GDM1 (cell line): ENCODE results near the gene PHF12.

ENCODE experiments used
- DNase-seq: peaks from one replicate; lab custom pipeline; 2025; lab: John Stamatoyannopoulos, UW

The PHF12 gene

DNA sequence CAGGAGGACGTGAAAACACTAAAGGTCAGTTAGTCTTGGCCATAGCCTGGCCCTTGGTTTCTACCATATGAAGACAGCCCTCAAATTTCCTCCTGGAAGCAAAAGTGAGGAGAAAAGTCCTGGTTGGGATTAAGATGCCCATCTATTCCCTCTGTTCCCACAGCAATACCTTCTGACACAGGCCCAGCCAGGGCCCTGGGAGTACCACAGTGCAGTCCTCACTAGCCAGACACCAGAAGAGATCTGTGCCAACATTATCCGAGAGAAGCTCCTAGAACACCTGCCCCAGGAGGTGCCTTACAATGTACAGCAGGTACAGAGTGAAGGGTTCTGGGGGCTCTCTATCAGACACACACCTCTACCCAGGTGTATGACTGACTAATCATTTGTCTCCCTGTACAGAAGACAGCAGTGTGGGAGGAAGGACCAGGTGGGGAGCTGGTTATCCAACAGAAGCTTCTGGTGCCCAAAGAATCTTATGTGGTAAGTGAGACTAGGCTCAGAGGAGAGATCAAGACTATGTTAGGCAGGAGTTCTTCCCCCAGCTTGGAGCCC lies 92.4 kb downstream of the PHF12 start:
- DNase-seq: no peak

DNA sequence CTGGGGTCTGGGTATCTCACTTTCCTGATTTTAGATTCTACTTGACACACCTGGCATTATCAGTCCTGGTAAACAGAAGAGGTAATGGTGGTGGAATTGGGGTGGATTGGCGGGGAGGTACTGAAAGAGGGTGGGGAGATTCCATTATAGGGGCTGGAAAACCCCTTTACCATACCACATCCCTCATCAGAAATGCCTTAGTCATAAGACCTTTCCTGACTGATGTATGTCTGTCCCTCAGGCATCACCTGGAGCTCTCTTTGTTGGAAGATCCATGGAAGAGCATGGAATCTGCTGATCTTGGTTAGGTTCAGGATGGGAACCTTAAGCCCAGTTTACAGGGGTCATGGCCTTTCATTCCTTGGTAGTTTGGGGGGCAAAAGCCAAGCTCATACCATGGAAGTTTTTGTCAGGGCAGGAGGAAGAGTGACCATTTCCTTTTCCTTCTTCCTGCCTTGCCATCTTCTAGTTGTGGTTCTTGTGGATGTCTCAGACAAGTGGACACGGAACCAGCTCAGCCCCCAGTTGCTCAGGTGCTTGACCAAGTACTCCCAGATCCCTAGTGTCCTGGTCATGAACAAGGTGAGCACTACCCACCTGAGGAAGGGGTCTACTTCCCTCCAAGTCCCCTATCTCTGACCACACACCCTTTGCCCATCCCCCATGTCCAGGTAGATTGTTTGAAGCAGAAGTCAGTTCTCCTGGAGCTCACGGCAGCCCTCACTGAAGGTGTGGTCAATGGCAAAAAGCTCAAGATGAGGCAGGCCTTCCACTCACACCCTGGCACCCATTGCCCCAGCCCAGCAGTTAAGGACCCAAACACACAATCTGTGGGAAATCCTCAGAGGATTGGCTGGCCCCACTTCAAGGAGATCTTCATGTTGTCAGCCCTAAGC lies 93.2 kb downstream of the PHF12 start:
- no peak for DNase-seq

DNA sequence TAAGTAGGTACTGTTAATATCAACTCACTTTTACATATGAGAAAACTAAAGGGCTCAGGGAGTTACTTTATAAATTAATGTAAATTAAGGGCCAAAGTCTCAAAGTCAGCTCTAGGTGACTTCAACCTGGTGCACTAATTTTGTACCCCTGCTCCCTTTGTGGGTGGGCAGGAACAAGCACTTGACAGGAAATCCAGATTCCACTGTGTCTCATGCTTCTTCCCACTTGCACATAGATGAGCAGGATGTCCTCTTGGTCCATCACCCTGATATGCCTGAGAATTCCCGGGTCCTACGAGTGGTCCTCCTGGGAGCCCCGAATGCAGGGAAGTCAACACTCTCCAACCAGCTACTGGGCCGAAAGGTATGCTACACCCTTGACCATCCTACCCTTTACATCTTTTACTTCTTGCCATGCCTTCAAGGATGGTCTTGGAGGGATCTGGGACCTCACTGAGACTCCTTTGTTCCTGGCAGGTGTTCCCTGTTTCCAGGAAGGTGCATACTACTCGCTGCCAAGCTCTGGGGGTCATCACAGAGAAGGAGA lies 95.2 kb downstream of the PHF12 start:
- no peak for DNase-seq

- DNase-seq: no peak
These were observed 96.0 kb downstream of the PHF12 start for GRCh38 chr17:28855336-28855679.
